H1 (cell line): ENCODE measurements around the gene ARHGEF4. TPM values are rescaled to one million over a fixed set of nuclear protein-coding genes. Genes with fewer than 3 reads are reported as not detected.

Source experiments
- CTCF ChIA-PET: fragments of 300-600 bp; sonication (Branson Sonifier 250); formaldehyde crosslinking; loops from one replicate; lab custom pipeline; 2021; ENCODE audit not compliant: partially characterized antibody; lab: Charles Lee
- POLR2A ChIA-PET: fragments of 300-600 bp; sonication (Branson Sonifier 250); formaldehyde crosslinking; loops from one replicate; lab custom pipeline; 2021; ENCODE audit warnings: inconsistent platforms; ENCODE audit not compliant: partially characterized antibody; lab: Charles Lee
- DNase-seq, 2 experiments: peaks; one replicate each; pipeline versions ENCODE4 v3.0.0 to v3.0.0-alpha.2; 2010 to 2022; ENCODE audit warnings: low spot score in 2 of 2, low read depth in 1 of 2, mixed read lengths in 1 of 2
- FAIRE-seq: peaks from 2 replicates; lab custom pipeline; 2011; peaks lifted over from hg19 to GRCh38; lab: Jason Lieb, UNC
- H2AFZ ChIP-seq: 2 replicates; pipeline ENCODE4 v1.8.1; 2012; ENCODE audit warnings: low read length, inconsistent platforms
- H2AK5ac ChIP-seq: 2 replicates; pipeline ENCODE4 v1.6.1; 2013; ENCODE audit warnings: low read depth, low read length
- H2BK120ac ChIP-seq: replicated peaks from 2 replicates; pipeline ENCODE3; 2013; ENCODE audit warnings: low read depth, low read length, inconsistent platforms
- H2BK12ac ChIP-seq: 2 replicates; pipeline ENCODE4 v1.6.1; 2013; ENCODE audit warnings: low read depth, low read length
- H2BK15ac ChIP-seq: 2 replicates; pipeline ENCODE4 v1.6.1; 2013; ENCODE audit warnings: low read length
- H2BK20ac ChIP-seq: 2 replicates; pipeline ENCODE4 v1.6.1; 2013; ENCODE audit warnings: low read length
- H2BK5ac ChIP-seq: 2 replicates; pipeline ENCODE4 v1.6.1; 2013; ENCODE audit warnings: low read depth, low read length
- H3K14ac ChIP-seq: 2 replicates; pipeline ENCODE4 v1.6.1; 2013; ENCODE audit warnings: inconsistent platforms; ENCODE audit not compliant: insufficient read length
- H3K18ac ChIP-seq: 2 replicates; pipeline ENCODE4 v1.6.1; 2013; ENCODE audit warnings: low read length; ENCODE audit errors: extremely low read depth
- H3K23ac ChIP-seq: 2 replicates; pipeline ENCODE4 v1.6.1; 2013; ENCODE audit warnings: inconsistent platforms; ENCODE audit not compliant: insufficient read length
- H3K23me2 ChIP-seq: 2 replicates; pipeline ENCODE4 v1.6.1; 2013; ENCODE audit warnings: low read depth, low read length
- H3K27ac ChIP-seq: 2 replicates; pipeline ENCODE4 v1.6.1; 2011; ENCODE audit warnings: low read depth, low read length, inconsistent platforms
- H3K27me3 ChIP-seq, 4 experiments: replicated peaks in 1 of 4; 1 replicate in 1 of 4; 2 replicates in 3 of 4; pipeline versions ENCODE4 v1.6.1 to v1.8.1; 2011 to 2013; ENCODE audit warnings: low read length in 3 of 4, mild to moderate bottlenecking in 3 of 4, inconsistent platforms in 2 of 4, mixed read lengths in 2 of 4, moderate library complexity in 1 of 4; ENCODE audit not compliant: control insufficient read depth in 3 of 4, insufficient read depth in 3 of 4; ENCODE audit errors: extremely low read depth in 1 of 4
- H3K36me3 ChIP-seq, 4 experiments: 2 replicates each; pipeline versions ENCODE4 v1.6.1 to v1.8.1; 2011 to 2013; ENCODE audit warnings: mild to moderate bottlenecking in 4 of 4, low read length in 3 of 4, moderate library complexity in 2 of 4, control low read depth in 1 of 4, inconsistent platforms in 1 of 4; ENCODE audit not compliant: insufficient read depth in 4 of 4, control insufficient read depth in 2 of 4
- H3K4ac ChIP-seq: replicated peaks from 2 replicates; pipeline ENCODE3; 2013; ENCODE audit warnings: low read length, low read depth, mixed read lengths, inconsistent platforms; ENCODE audit not compliant: insufficient read length
- H3K4me1 ChIP-seq, 4 experiments: replicated peaks in 1 of 4; 1 replicate in 1 of 4; 2 replicates in 3 of 4; pipeline versions ENCODE4 v1.6.1 to v1.8.1; 2011 to 2013; ENCODE audit warnings: low read length in 3 of 4, inconsistent platforms in 2 of 4, mixed read lengths in 1 of 4; ENCODE audit not compliant: insufficient read depth in 4 of 4, control insufficient read depth in 3 of 4
- H3K4me2 ChIP-seq, 2 experiments: 2 replicates each; pipeline versions ENCODE4 v1.6.1 to v1.8.1; 2011 to 2013; ENCODE audit warnings: low read depth in 2 of 2, low read length in 2 of 2, control low read depth in 1 of 2, inconsistent platforms in 1 of 2, mild to moderate bottlenecking in 1 of 2; ENCODE audit not compliant: insufficient read depth in 1 of 2
- H3K4me3 ChIP-seq, 4 experiments: fragments of 200-600, 300-600 bp in 1 of 4; sonication (generic), shearing (Covaris generic), sonication (Bioruptor Twin) in 1 of 4; 2 replicates each; pipeline versions ENCODE4 v1.5.1 to v1.8.1; 2011 to 2016; ENCODE audit warnings: low read length in 4 of 4, low read depth in 3 of 4, control low read depth in 2 of 4, inconsistent platforms in 2 of 4, mild to moderate bottlenecking in 2 of 4, mixed read lengths in 1 of 4, moderate library complexity in 1 of 4; ENCODE audit not compliant: insufficient read depth in 2 of 4; ENCODE audit errors: extremely low read depth in 1 of 4
- H3K56ac ChIP-seq: replicated peaks from 2 replicates; pipeline ENCODE3; 2013; ENCODE audit warnings: low read depth, mild to moderate bottlenecking, mixed read lengths, low read length, inconsistent platforms; ENCODE audit not compliant: insufficient read length
- H3K79me1 ChIP-seq: 2 replicates; pipeline ENCODE4 v1.6.1; 2013; ENCODE audit warnings: low read depth, low read length, control low read depth
- H3K79me2 ChIP-seq, 2 experiments: 2 replicates each; pipeline versions ENCODE4 v1.6.1 to v1.8.1; 2012 to 2013; ENCODE audit warnings: low read length in 2 of 2, mild to moderate bottlenecking in 2 of 2, inconsistent platforms in 1 of 2; ENCODE audit not compliant: insufficient read depth in 2 of 2, control insufficient read depth in 1 of 2
- H3K9ac ChIP-seq, 4 experiments: replicated peaks in 1 of 4; 1 replicate in 1 of 4; 2 replicates in 3 of 4; pipeline versions ENCODE4 v1.6.1 to v1.8.1; 2011 to 2013; ENCODE audit warnings: low read depth in 3 of 4, low read length in 3 of 4, control low read depth in 2 of 4, mild to moderate bottlenecking in 2 of 4, moderate library complexity in 2 of 4, inconsistent platforms in 1 of 4; ENCODE audit errors: extremely low read depth in 1 of 4
- H3K9me3 ChIP-seq, 2 experiments: 2 replicates each; pipeline versions ENCODE4 v1.6.1 to v1.8.1; 2012 to 2013; ENCODE audit warnings: mild to moderate bottlenecking in 2 of 2, moderate library complexity in 2 of 2, control low read depth in 1 of 2, inconsistent platforms in 1 of 2, low read depth in 1 of 2, low read length in 1 of 2, mixed read lengths in 1 of 2; ENCODE audit not compliant: insufficient read depth in 2 of 2
- H4K20me1 ChIP-seq, 2 experiments: replicated peaks in 1 of 2; 2 replicates each; pipeline versions ENCODE3 to v1.8.1; 2011 to 2013; ENCODE audit warnings: inconsistent platforms in 2 of 2, low read length in 2 of 2, mild to moderate bottlenecking in 1 of 2; ENCODE audit not compliant: insufficient read depth in 2 of 2, control insufficient read depth in 1 of 2
- H4K5ac ChIP-seq: 2 replicates; pipeline ENCODE4 v1.6.1; 2013; ENCODE audit warnings: low read length, low read depth, mixed read lengths, inconsistent platforms; ENCODE audit not compliant: insufficient read length
- H4K8ac ChIP-seq: 2 replicates; pipeline ENCODE4 v1.8.0; 2013; ENCODE audit warnings: mild to moderate bottlenecking, moderate library complexity, low read length, inconsistent platforms; ENCODE audit not compliant: insufficient read depth; ENCODE audit errors: extremely low read depth
- H4K91ac ChIP-seq: replicated peaks from 2 replicates; pipeline ENCODE3; 2013; ENCODE audit warnings: low read length, mixed read lengths, inconsistent platforms; ENCODE audit not compliant: insufficient read length
- BRCA1 ChIP-seq: IDR thresholded peaks from 2 replicates; pipeline ENCODE4 v1.6.1; 2012; ENCODE audit warnings: low read depth, low read length, improper control_type of control experiment
- CBX8 ChIP-seq: fragments of 300-800, 300-1000 bp; sonication (generic); IDR thresholded peaks from 2 replicates; pipeline ENCODE4 v1.7.1; 2016; ENCODE audit warnings: low read depth, low read length, borderline replicate concordance
- CTBP2 ChIP-seq: IDR thresholded peaks from 2 replicates; pipeline ENCODE4 v1.7.0; 2011; ENCODE audit warnings: borderline replicate concordance, mild to moderate bottlenecking, moderate library complexity, mixed read lengths, low read length; ENCODE audit not compliant: insufficient read depth, insufficient read length
- GABPA ChIP-seq: IDR thresholded peaks from 2 replicates; pipeline ENCODE4 v1.6.1; 2011; ENCODE audit warnings: mild to moderate bottlenecking, low read length, moderate library complexity, borderline replicate concordance; ENCODE audit not compliant: insufficient read depth
- JUND ChIP-seq: IDR thresholded peaks from 2 replicates; pipeline ENCODE4 v1.6.1; 2011; ENCODE audit warnings: mild to moderate bottlenecking, improper control_type of control experiment, low read length
- MAX ChIP-seq: IDR thresholded peaks from 2 replicates; pipeline ENCODE4 v1.6.1; 2012; ENCODE audit warnings: inconsistent platforms
- RAD21 ChIP-seq, 2 experiments: IDR thresholded peaks in 1 of 2; conservative IDR thresholded peaks in 1 of 2; 2 replicates each; pipeline ENCODE4 v1.6.1; 2011; ENCODE audit warnings: low read depth in 2 of 2, low read length in 2 of 2, improper control_type of control experiment in 1 of 2, inconsistent platforms in 1 of 2, mild to moderate bottlenecking in 1 of 2, moderate library complexity in 1 of 2
- SIN3A ChIP-seq, 2 experiments: IDR thresholded peaks in 1 of 2; conservative IDR thresholded peaks in 1 of 2; 2 replicates each; pipeline ENCODE4 v1.6.1; 2011 to 2012; ENCODE audit warnings: low read length in 2 of 2, improper control_type of control experiment in 1 of 2, low read depth in 1 of 2, mild to moderate bottlenecking in 1 of 2
- SIX5 ChIP-seq: IDR thresholded peaks from 2 replicates; pipeline ENCODE4 v1.6.1; 2011; ENCODE audit warnings: mild to moderate bottlenecking, low read depth, low read length
- SRF ChIP-seq: IDR thresholded peaks from 2 replicates; pipeline ENCODE4 v1.6.1; 2011; ENCODE audit warnings: mild to moderate bottlenecking, low read depth, low read length, moderate library complexity
- TBP ChIP-seq: IDR thresholded peaks from 2 replicates; pipeline ENCODE4 v1.6.1; 2011; ENCODE audit warnings: low read depth, low read length, improper control_type of control experiment
- WGBS, 2 experiments: shearing (Covaris generic) in 1 of 2; methylation state at CpG; one replicate each; pipeline versions ENCODE4 v1.1.6 to v1.1.7; 2013 to 2015; ENCODE audit warnings: low lambda C conversion rate in 2 of 2, mixed read lengths in 2 of 2, inconsistent platforms in 1 of 2, low coverage in 1 of 2, missing lambda C conversion rate in 1 of 2; ENCODE audit not compliant: insufficient replicate concordance in 2 of 2, insufficient coverage in 1 of 2, insufficient read length in 1 of 2; ENCODE audit errors: extremely low coverage in 1 of 2, missing lambda C conversion rate in 1 of 2; 5-methylcytosine and 5-hydroxymethylcytosine counted together
- polyA plus RNA-seq, 7 experiments: library from polyadenylated mRNA; depleted of rRNA in 3 of 7; stranded (reverse) in 5 of 7; unstranded in 2 of 7; fragments of >200 nt in 5 of 7; fragments of 200-250 nt in 2 of 7; gene quantifications; 1 replicate in 5 of 7; 2 replicates in 1 of 7; 4 replicates in 1 of 7; pipeline versions ENCODE4 v1.2.1 to v1.2.3, GENCODE V29; 2011 to 2013; ENCODE audit warnings: missing spikeins in 2 of 7, mixed read lengths in 2 of 7
- total RNA-seq: library from RNA; stranded (reverse); fragmentation: NEBNext Ultra II Directional; extraction: Animal tissue kit (Norgen Biotek cat#: 25700); gene quantifications from 2 replicates; pipeline ENCODE4 v1.2.1, GENCODE V29; 2021
- TF ChIP-seq, protein P1 (sequence below): IDR thresholded peaks from 2 replicates; pipeline ENCODE4 v1.6.1; 2012; ENCODE audit warnings: inconsistent platforms

Gene ARHGEF4
- total and polyA plus RNA-seq, 2 of the 8 experiments (the other 6 are each of a cell fraction or from before 2014, with no cell fraction given), result 10.6 to 14.6 TPM

GRCh38 chr2:131029812-131030211 is 193.1 kb downstream of the ARHGEF4 start:
- peaks cover 6 to 16% (median 15%) of the 10 kb centered on the region in 4 experiments; a peak in 6 of 7 replicates for H3K27me3 ChIP-seq
- H3K27ac ChIP-seq, result no peak overlapping the region
- no peak overlapping the region for H3K4me3 ChIP-seq
- no peak overlapping the region for H3K9ac ChIP-seq
- no peak for FAIRE-seq
- H4K5ac ChIP-seq, result no peak overlapping the region
- no peak overlapping the region for H2BK120ac ChIP-seq
- no peak overlapping the region for H4K8ac ChIP-seq
- H3K23ac ChIP-seq, result no peak overlapping the region
- H4K20me1 ChIP-seq, result peaks cover 0 to 2% of the 10 kb centered on the region in 2 experiments
- H3K18ac ChIP-seq, result no peak overlapping the region
- H3K4me1 ChIP-seq, result peaks cover 0 to 5% (median 3%) of the 10 kb centered on the region in 4 experiments; a peak in 5 of 7 replicates
- 80% methylated on average over 8 of the region's 8 CpGs; no CpG with 5 or more reads in 1 of the 2 experiments for WGBS, 2 experiments
- H3K23me2 ChIP-seq, result peaks cover 4% of the 10 kb centered on the region; the same call in 1 of the 2 replicates
- CTCF ChIA-PET, result interaction anchor here (1.7 kb wide), 1 partner anchor 9 kb away, joined by 3 read pairs; no protein-coding TSS in a partner anchor
- H3K79me1 ChIP-seq, result no peaks in the 10 kb centered on the region
- no peaks in the 10 kb centered on the region for H3K36me3 ChIP-seq
- H3K56ac ChIP-seq, result no peak overlapping the region
- no peaks in the 10 kb centered on the region; a peak in 1 of 4 replicates for H3K9me3 ChIP-seq
- H3K79me2 ChIP-seq, result no peaks in the 10 kb centered on the region
- H3K14ac ChIP-seq, result no peak overlapping the region
- H2AK5ac ChIP-seq, result no peak overlapping the region
- no peak overlapping the region for H2BK5ac ChIP-seq
- no peak for DNase-seq
- no peak overlapping the region for H4K91ac ChIP-seq
- no peak overlapping the region for H2BK20ac ChIP-seq
- H3K4ac ChIP-seq, result no peak overlapping the region
- H3K4me2 ChIP-seq, result no peak overlapping the region
- no peak overlapping the region for H2AFZ ChIP-seq
- H2BK15ac ChIP-seq, result no peak overlapping the region
- POLR2A ChIA-PET, result no interaction called here
- H2BK12ac ChIP-seq, result no peak overlapping the region
- TF ChIP-seq SRF (no peak), CBX8 (no peak), RAD21 (IDR thresholded peaks at IDR 0.05 in 1 of 2, conservative IDR thresholded peaks at IDR 0.05 in 1 of 2; ENCODE audit: low read depth in 2 of 2, low read length in 2 of 2) (no peak), BRCA1 (no peak), SIX5 (no peak), SIN3A (conservative IDR thresholded peaks at IDR 0.05 in 1 of 2, IDR thresholded peaks at IDR 0.05 in 1 of 2; ENCODE audit: low read depth in 1 of 2, low read length in 2 of 2) (no peak), CTBP2 (no peak), JUND (no peak), TBP (no peak), GABPA (no peak), MAX (no peak)
- TF ChIP-seq, protein P1, sequence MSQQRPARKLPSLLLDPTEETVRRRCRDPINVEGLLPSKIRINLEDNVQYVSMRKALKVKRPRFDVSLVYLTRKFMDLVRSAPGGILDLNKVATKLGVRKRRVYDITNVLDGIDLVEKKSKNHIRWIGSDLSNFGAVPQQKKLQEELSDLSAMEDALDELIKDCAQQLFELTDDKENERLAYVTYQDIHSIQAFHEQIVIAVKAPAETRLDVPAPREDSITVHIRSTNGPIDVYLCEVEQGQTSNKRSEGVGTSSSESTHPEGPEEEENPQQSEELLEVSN, result no peak
